GM18499 (cell line): ENCODE data around the gene TMIGD3.

Experiments
- ATAC-seq: cut with Tn5 transposase; IDR thresholded peaks from one replicate; pipeline ENCODE4 v1.9.1; 2021; ENCODE audit warnings: moderate number of reproducible peaks; ENCODE audit not compliant: insufficient read depth, unreplicated experiment

Gene TMIGD3

DNA sequence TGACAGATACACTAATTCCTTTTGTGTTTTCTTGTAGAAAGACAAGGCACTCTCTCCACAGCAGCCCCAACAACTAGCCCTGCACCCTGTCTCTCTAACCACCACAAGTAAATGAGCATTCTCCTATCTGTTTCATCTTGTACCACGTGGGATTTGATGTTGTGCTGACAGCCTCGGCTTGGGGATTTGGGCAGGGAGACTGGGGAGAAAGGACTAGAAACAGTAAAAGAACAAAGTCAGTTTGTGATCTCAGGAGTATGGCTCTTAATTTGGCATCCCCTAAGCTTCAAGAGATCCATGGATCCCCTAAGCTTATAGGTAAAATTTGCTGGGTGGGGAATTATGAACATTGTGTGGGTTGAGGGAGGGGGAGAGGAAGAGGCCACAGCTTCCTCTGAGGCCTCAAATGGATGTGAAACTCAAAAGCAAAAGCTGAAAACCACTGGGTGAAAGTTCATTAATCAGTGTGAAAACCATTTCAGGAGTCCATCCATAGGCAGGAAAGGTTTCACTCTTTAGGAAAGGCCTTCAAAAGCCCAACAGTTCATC, 26.6 kb downstream of the TMIGD3 start:
- ATAC-seq = peak; percentile 43

DNA sequence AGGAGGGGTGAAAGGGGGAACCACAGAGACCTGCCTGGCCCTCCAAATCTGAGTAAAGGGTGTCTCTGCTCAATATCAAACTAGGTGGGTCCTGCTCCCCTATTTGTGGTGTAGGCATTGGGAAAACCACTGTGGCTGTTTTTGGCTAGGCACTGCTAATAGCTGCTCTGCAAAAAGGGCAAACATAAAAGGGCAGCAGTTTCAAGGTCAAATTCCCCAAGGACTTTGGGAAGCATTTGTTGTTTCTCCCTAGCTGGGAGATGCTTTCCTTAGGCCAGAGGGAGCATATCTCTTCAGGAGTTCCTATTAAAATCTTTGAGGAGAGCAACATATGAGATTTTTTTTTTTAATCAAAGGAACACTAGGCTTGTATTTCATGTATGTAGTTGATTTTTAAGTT, 27.2 kb downstream of the TMIGD3 start:
- ATAC-seq = no peak

GRCh38 chr1:111475701-111476100, 27.7 kb downstream of the TMIGD3 start:
- ATAC-seq = no peak

DNA sequence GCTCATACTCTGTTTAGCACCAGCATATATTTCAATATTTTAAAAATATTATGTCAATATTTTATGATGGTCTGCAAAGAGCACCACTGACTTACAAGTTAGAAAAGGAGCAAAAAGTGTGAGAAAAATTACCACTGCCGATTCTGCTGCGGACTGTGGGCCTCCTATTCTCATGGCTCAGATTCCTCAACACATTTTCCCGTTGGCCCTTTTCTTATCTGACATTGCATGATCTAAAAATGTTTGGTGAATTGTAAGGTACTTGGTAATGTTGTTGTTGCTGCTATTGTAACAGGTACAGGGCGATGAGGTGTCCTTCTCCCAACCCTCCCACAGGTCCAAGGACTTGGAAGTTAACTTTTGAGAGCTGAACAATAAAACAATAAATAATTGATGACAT, 28.9 kb downstream of the TMIGD3 start:
- ATAC-seq = no peak

GRCh38 chr1:111474106-111474505, 29.3 kb downstream of the TMIGD3 start:
- no peak for ATAC-seq

DNA sequence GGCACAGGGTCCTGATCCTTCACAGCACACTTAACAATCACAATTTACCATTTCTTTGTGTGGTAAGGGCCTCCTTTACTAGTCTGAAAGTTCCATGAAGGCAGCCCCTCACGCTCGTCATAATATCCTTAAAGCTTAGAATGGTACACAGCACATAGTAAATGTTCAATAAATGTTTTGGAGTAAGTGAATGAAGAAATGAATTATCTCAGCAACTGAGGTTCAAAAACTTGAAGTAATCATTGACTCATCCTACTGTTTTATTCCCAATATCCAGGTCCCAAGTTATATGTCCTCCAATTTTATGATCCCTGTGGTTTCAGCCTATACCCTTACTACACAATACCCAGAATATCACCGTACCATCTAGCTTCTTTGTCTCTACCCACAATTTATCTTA, 31.9 kb downstream of the TMIGD3 start:
- no peak for ATAC-seq

GRCh38 chr1:111471012-111471411, 32.4 kb downstream of the TMIGD3 start:
- no peak for ATAC-seq

GRCh38 chr1:111470596-111470995, 32.8 kb downstream of the TMIGD3 start:
- no peak for ATAC-seq

DNA sequence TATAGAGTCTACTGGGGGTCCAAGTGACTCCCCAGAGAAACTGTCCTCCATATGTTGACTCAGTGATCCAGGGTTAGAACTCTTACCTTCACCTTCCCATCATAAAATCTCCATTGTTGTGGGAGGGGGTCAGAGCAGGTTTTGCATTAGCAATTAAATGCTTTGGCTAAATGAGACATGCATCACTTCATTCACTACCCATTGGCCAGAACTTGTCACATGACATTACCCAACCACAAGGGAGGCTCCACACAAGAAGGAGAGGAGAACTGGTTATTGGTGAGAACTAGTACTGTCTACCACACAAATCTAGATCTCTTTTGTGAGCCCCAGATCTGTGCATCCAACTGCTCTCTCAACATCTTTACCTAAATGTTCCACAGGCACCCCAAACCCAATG, 33.9 kb downstream of the TMIGD3 start:
- no peak for ATAC-seq

- ATAC-seq = no peak
These were observed 34.7 kb downstream of the TMIGD3 start for GRCh38 chr1:111468717-111469100.

GRCh38 chr1:111467865-111468716, 35.3 kb downstream of the TMIGD3 start:
- ATAC-seq = no peak

DNA sequence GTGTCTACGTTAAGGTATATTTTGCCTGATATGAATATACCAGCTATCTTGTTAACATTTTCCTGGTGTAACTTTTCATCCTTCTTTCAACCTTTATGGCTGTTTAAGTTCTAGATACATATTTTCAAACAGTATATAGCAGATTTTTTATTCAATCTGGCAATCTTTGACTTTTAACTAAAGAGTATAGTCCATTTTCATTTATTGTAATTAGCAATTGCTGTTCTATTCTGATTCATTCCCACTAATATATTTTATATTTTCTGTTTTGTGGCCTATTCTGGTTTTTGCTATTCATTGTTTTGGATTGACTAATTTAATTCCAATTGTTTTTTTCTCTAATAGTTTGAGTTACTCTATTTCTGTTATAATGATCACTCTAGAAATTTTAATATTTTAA, 37.0 kb downstream of the TMIGD3 start:
- ATAC-seq = no peak

GRCh38 chr1:111465754-111466153, 37.7 kb downstream of the TMIGD3 start:
- ATAC-seq = no peak

DNA sequence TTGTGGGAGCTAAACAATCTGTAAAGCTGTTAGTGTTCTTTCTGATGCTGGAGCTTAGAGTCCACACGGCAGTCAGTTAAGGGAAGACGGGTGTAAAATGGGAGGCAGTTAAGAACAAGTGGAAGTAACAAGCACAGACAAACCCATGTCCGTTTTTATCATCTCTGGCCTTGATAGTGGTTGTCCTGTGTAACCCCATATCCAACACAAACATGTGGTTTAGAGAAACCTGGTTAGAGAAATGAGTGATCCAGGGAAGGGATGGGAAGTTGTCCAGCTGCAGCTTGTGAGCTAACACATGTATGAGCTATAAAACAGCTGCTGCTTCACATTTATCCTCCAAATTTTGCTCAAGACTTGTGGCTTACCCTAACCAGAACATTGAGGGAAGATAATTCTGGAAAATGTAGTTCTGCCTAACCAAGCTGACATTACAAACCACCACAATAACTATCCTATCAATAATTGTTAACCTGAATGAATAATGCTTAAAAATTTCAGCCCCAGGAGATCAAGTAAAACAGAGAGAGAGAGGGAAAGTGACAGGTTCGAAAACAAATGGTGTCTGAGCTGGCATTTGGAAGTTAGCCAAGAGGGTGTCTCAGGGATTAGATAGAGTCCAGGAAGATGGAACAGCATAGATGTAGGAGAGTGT, 40.3 kb downstream of the TMIGD3 start:
- no peak for ATAC-seq

- ATAC-seq = no peak
These were observed 40.9 kb downstream of the TMIGD3 start for GRCh38 chr1:111462370-111463028.

DNA sequence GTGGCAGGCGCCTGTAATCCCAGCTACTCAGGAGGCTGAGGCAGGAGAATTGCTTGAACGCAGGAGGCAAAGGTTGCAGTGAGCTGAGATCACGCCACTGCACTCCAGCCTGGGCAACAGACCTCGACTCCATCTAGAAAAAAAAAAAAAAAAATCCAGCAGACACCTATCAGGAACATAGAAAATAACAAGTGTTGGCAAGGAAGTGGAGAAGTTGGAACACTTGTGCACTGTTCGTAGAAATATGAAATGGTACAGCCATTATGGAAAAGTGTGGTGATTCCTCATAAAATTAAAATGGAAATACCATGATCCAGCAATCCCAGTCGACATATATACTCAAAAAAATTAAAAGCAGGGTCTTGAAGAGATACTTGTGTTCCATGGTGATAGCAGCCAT, 41.7 kb downstream of the TMIGD3 start:
- no peak for ATAC-seq

DNA sequence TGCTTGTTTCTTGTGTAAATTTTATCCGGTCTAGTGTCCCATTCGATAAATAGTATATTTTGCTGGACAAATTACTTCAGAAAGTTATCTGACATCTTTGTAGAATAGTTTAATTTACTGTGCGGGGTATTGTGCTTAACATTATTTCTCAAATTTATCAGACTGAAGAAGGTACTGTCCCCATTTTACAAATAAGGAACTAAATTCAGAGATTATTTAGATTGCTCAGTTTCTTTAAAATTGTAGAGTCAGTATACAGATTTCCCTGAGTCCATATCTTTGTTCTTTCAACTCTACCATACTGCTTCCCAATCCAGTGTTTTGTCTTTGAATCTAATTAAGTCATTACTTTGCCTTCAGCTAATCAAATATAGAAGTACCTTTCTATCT, 47.8 kb downstream of the TMIGD3 start:
- ATAC-seq = no peak

DNA sequence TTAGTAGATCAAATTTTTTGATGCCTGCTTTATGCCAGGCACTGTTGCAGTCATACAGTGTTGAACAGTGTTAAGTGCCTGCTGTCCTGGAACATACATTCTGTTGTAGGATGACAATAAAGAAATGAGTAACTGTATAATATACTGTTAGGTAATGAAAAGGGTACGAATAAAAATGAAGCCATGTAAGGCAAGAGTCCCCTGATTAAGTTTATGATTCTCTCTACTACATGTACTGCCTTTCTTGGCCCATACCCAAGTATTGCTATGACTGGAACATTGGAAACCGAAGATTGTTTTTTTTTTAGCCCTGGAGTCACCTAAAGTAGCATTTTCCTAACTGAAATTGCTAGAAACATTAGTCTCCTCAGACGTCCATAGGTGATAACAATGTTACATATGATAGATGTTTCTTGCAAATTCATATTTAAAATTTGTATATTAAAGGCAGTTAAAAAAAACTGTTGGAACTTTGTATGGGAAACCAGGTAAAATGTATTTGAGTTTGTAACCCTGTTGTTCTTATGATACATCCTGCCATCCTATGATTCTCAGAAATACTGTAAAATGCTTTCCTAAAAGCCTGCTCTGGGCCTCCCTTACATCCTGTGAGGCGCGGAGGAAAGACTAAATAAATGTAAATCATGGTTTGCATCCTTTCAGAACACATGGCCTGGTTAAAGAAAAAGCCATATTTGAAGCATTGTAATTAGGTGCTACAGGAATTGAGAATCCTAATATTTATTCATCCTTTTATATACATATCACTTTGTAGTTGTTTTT, 48.4 kb downstream of the TMIGD3 start:
- ATAC-seq = no peak

- ATAC-seq = no peak
These were observed 49.7 kb downstream of the TMIGD3 start for GRCh38 chr1:111453706-111454105.

DNA sequence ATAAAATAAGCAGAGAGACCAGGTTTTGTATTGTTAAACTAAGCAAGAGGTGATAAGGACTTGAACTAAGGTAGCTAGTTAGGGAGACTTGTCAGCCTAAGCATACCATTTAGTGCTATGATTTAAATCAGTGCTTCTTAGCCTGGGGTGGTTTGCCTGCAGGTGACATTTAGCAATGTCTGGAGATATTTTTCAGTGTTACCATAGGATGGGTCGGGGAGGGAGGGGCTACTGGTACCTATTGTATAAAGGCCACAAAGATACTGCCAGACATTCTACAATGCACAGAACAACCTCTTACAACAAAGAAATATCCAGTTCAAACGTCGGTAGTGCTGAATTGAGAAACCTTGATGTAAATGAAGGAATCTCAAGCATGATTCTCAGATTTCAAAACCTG, 50.9 kb downstream of the TMIGD3 start:
- ATAC-seq = no peak
